Aorta (tissue), 5 donors: ENCODE data around the gene FOXRED2. TPM values are rescaled to one million over a fixed set of nuclear protein-coding genes. Genes with fewer than 3 reads are reported as not detected.
A peak's percentile ranks its signal among the peaks of the same experiment; 100 is the strongest.
"Not testable (repeated sequence)": the region's sequence is repeated elsewhere in the genome, so short reads cannot be mapped to it uniquely, and the experiment has no call there.

Experiments used
- ATAC-seq: fragments of 200-7000 bp; cut with Tn5 transposase; one replicate; pipeline ENCODE4 v1.9.1; 2022; ENCODE audit warnings: moderate library complexity; ENCODE audit not compliant: low FRiP score
- DNase-seq, 2 donors: peaks; one replicate each; pipeline ENCODE4 v3.0.0-alpha.2; 2020
- H3K27ac ChIP-seq, 2 donors: one replicate each; pipeline ENCODE4 v1.5.1; 2013; ENCODE audit warnings: low read length in 2 of 2, mild to moderate bottlenecking in 2 of 2, moderate library complexity in 2 of 2, control low read depth in 1 of 2, inconsistent platforms in 1 of 2, low read depth in 1 of 2
- H3K27me3 ChIP-seq, 2 donors: one replicate each; pipeline ENCODE4 v1.6.1; 2013; ENCODE audit warnings: control low read depth in 1 of 2, low read length in 1 of 2, mild to moderate bottlenecking in 1 of 2, moderate library complexity in 1 of 2; ENCODE audit not compliant: insufficient read depth in 2 of 2, control insufficient read depth in 1 of 2
- H3K36me3 ChIP-seq, 2 donors: one replicate each; pipeline ENCODE4 v1.6.1; 2013; ENCODE audit warnings: control low read depth in 1 of 2, low read length in 1 of 2, mild to moderate bottlenecking in 1 of 2; ENCODE audit not compliant: insufficient read depth in 2 of 2, control insufficient read depth in 1 of 2
- H3K4me1 ChIP-seq, 2 donors: one replicate each; pipeline ENCODE4 v1.6.1; 2013; ENCODE audit warnings: low read length in 2 of 2, control low read depth in 1 of 2, mild to moderate bottlenecking in 1 of 2, moderate library complexity in 1 of 2; ENCODE audit not compliant: insufficient read depth in 2 of 2, control insufficient read depth in 1 of 2
- H3K4me3 ChIP-seq, 2 donors: one replicate each; pipeline ENCODE4 v1.5.1; 2013; ENCODE audit warnings: low read length in 2 of 2, control low read depth in 1 of 2, mild to moderate bottlenecking in 1 of 2
- H3K9me3 ChIP-seq: one replicate; pipeline ENCODE4 v1.6.1; 2013; ENCODE audit warnings: mild to moderate bottlenecking, low read length; ENCODE audit not compliant: control insufficient read depth
- WGBS, 2 donors: extraction: QIAGEN DNeasy Blood & Tissue Kit; methylation state at CpG; one replicate each; pipeline ENCODE4 v1.1.7; 2013; 5-methylcytosine and 5-hydroxymethylcytosine counted together
- intact Hi-C, 2 donors: fragments of 100-400 bp; cut with DNase I; formaldehyde crosslinking; loops; one replicate each; pipeline versions ENCODE4 v1.14.2 to v1.15.0; 2022
- polyA plus RNA-seq, 2 donors: library from polyadenylated mRNA; stranded (reverse); fragments of 200-250 nt; gene quantifications; one replicate each; pipeline ENCODE4 v1.2.3, GENCODE V29; 2013
- total RNA-seq, 2 donors: library from RNA; stranded (reverse); fragmentation: NEBNext Ultra II Directional; extraction: Animal tissue kit (Norgen Biotek cat#: 25700); gene quantifications; one replicate each; pipeline ENCODE4 v1.2.1, GENCODE V29; 2021
- donor health status: healthy with polysubstance abuse.
- donor health status: Bipolar disorder and iron deficiency.
- donor health status: DM: no; HTN: no; CAD: no.
- donor health status: DM: no; HTN: no; CAD: no.
- donor health status: DM: yes; HTN: yes; CAD: no.

FOXRED2 gene
- total and polyA plus RNA-seq, 4 donors, result 1.6 to 11.1 (median 3.5) TPM

DNA sequence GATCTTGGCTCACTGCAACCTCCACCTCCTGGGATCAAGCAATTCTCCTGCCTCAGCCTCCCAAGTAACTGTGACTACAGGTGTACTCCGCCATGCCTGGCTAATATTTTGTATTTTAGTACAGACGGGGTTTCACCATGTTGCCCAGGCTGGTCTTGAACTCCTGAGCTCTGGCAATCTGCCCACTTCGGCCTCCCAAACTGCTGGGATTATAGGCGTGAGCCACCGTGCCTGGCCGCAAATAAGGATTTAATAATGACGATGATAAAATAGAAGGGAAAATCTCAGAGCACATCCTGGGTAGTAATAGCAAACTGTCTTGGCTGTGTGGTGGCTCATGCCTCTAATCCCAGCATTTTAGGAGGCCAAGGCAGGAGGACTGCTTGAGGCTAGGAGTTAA lies 55.9 kb downstream of the FOXRED2 start:
- ATAC-seq, H3K9me3 ChIP-seq, DNase-seq, H3K4me1 ChIP-seq, H3K4me3 ChIP-seq, intact Hi-C loops, H3K36me3 ChIP-seq, H3K27me3 ChIP-seq: not testable (repeated sequence)
- peak overlapping the region in 1 of 2 donors; percentile 26 for H3K27ac ChIP-seq
- 89 to 94% methylated on average over 7 of the region's 7 CpGs for WGBS, 2 donors

DNA sequence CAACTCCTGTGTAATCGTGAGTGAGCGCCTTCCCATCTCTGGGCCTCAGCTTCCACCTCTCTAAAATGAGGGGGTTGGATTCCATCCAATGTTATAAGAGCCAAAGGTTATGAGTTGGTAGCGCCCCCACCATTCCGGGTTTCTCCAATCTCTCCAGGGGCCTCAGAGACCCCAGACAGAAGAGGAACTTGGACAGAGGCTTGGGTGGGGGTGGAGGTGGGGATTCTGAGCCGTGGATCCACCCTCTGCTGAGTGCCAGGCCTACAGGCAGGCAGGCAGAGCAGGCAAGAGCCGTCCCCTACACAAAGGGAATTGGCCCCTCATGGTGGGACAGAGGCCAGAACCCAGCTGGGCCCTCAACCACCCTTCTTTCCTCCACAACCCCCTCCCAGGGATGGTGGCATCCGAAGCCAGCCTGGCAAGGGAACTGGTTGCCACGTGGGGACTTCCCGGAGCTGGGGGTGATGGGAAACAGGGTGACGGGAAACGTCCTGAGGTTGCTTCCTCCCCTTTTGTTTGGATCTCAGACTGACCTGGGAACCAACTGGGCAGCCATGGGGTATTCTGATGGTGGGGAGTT lies 57.2 kb downstream of the FOXRED2 start:
- Histone ChIP-seq H3K4me1 (no peaks in the 10 kb centered on the region), H3K9me3 (no peaks in the 10 kb centered on the region), H3K36me3 (no peaks in the 10 kb centered on the region), H3K27me3 (no peaks in the 10 kb centered on the region), H3K27ac (no peak overlapping the region), H3K4me3 (no peak overlapping the region)
- 63 to 74% methylated on average over 11 of the region's 11 CpGs for WGBS, 2 donors
- intact Hi-C loops, result no loop called here
- ATAC-seq (no peak), DNase-seq (no peak)

DNA sequence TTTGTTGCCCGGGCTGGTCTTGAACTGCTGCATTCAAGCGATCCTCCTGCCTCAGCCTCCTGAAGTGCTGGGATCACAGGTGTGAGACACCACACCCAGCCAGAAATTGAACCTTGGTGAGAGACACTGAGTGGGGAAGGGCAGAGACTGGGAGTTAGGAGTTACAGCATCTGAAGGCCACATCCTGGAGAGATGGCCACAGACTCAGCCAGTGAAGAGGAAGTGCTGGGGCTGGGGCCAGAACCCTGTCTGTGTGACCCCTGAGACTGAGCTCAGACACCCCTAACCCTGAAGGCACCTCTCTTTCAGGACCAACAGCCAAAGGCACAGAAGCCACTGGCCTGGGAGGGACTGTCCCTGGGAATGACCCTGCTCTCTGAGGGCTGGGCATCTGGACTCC lies 59.2 kb downstream of the FOXRED2 start:
- WGBS, 2 donors, result 94 to 99% methylated on average over 2 of the region's 2 CpGs
- no peaks in the 10 kb centered on the region for H3K9me3 ChIP-seq
- no peak overlapping the region for H3K27ac ChIP-seq
- no peak for ATAC-seq
- no peaks in the 10 kb centered on the region for H3K36me3 ChIP-seq
- DNase-seq, result no peak
- no peaks in the 10 kb centered on the region for H3K4me1 ChIP-seq
- no peak overlapping the region for H3K4me3 ChIP-seq
- intact Hi-C loops, result no loop called here
- H3K27me3 ChIP-seq, result no peaks in the 10 kb centered on the region

DNA sequence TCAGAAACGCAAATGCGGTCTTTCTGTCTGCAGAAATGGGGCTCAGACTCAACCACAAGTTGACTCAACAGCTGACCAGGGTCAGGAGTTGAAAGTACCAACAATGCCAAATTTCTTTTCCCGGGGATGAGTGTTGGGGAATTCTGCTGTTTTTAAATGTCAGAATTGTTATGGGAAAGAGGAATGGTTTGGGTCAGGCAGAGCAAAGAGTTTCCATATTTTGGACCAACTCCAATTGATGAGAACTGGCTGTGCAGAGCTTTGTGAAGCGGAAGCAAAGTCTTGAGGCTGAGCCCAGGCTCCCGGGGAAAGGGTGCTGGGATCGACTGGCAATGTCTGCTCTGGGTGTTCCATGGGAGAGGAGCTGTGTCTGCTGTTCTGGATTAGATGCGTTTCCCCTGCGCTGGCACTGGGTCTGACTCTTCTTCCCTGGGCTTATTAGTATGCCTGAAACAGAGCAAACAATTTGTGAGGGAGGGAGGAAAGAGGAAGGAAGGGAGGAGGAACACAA lies 61.6 kb downstream of the FOXRED2 start:
- DNase-seq, result peak in 1 of 2 donors; percentile 81
- no peak overlapping the region for H3K4me3 ChIP-seq
- no peaks in the 10 kb centered on the region for H3K27me3 ChIP-seq
- H3K9me3 ChIP-seq, result no peaks in the 10 kb centered on the region
- no peaks in the 10 kb centered on the region for H3K36me3 ChIP-seq
- no peak for ATAC-seq
- no peaks in the 10 kb centered on the region for H3K4me1 ChIP-seq
- intact Hi-C loops, result no loop called here
- WGBS, 2 donors, result 71 to 73% methylated on average over 8 of the region's 8 CpGs
- no peak overlapping the region for H3K27ac ChIP-seq

DNA sequence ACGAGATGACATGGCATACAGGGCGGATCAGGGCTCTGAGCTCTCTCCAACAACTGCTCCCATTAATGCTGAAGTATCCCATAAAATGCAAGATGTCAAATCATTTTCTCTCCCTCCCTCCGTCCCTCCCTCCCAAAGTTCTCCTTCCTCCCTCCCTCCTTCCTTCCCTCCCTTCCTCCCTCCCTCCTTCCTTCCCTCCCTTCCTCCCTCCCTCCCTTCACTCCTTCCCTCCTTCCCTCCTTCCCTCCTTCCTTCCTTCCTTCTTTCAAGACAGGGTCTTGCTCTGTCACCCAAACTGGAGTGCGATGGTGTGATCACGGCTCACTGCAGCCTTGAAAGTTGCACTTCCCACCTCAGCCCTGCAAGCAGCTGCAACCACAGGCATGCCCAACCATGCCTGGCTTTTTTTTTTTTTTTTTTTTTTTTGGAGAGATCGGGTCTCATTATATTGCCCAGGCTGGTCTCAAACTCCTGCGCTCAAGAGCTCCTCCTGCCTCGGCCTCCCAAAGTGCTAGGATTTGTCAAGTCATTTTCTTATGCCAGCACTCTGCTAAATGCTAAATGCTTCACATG lies 63.6 kb downstream of the FOXRED2 start:
- 82 to 88% methylated on average over 8 of the region's 8 CpGs for WGBS, 2 donors
- Histone ChIP-seq H3K27me3 (no peaks in the 10 kb centered on the region), H3K9me3 (no peaks in the 10 kb centered on the region), H3K4me3 (no peak overlapping the region), H3K27ac (no peak overlapping the region), H3K36me3 (no peaks in the 10 kb centered on the region), H3K4me1 (no peaks in the 10 kb centered on the region)
- DNase-seq (no peak), ATAC-seq (no peak)
- intact Hi-C loops, result no loop called here

DNA sequence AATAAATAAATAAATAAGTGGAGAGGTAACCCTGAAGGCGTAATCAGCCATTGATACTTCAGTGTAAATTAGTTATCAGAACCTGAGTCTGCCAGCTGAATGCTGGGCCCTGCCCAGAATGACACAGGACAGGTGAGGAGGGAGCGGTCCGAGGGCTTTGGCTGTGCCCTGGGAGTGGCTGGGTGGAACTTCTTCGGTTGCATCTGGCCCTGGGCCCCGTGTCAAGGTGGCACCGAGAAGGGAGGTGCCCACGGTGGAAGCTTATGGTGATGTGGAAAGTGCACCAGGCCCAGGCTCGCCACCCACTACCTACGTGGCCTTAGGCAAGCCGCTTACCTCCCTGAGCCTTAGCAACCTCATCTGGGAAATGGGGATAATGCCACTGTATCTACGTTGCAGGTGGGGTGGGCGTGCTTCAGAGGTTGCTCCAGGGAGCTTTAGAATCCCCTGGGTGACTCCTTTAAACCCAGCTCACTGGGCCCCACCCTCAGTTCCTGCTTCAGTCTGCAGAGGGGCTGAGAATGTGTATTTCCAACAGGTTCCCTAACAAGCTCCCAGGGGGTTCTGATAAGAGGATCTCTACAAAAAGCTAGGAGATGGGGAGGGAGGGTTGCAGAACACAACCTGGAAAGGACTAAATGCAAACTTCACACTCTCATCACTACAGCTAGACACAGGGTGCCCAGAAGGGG lies 64.2 kb downstream of the FOXRED2 start:
- intact Hi-C loops, result no loop called here
- 95 to 98% methylated on average over 12 of the region's 12 CpGs for WGBS, 2 donors

DNA sequence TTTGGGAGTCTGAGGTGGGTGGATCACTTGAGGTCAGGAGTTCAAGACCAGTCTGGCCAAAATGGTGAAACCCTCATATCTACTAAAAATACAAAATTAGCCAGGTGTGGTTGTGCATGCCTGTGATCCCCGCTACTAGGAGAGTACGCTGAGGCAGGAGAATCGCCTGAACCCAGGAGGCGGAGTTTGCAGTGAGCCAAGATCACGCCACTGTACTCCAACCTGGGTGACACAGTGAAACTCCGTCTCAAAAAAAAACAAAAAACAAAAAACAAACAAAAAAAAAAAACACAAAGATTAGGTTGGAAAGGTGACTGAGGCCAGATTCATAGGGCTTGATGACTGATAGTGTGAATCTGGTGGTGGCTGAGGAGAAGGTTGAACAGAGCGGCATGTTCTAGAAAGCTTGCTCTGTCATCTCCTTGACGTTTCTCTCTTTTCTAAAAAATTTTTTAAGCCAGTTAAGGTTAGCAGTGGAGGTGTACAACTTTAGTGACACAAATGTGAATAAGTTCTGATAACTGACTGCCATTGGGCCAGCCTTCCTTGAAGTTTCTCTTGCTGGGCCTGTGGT lies 66.3 kb downstream of the FOXRED2 start:
- Histone ChIP-seq H3K27me3 (no peaks in the 10 kb centered on the region), H3K9me3 (no peaks in the 10 kb centered on the region), H3K4me3 (no peak overlapping the region), H3K36me3 (no peaks in the 10 kb centered on the region), H3K27ac (no peak overlapping the region), H3K4me1 (no peaks in the 10 kb centered on the region)
- ATAC-seq, result no peak
- WGBS, 2 donors, result 96 to 97% methylated on average over 8 of the region's 8 CpGs
- no peak for DNase-seq
- intact Hi-C loops, result no loop called here

More for the DNA sequence above, 64.2 kb downstream of the FOXRED2 start:
- no peaks in the 10 kb centered on the region for H3K9me3 ChIP-seq
- H3K4me1 ChIP-seq, result no peaks in the 10 kb centered on the region
- no peaks in the 10 kb centered on the region for H3K27me3 ChIP-seq
- ATAC-seq (no peak), DNase-seq (no peak)
- H3K27ac ChIP-seq, result no peak overlapping the region
- H3K36me3 ChIP-seq, result no peaks in the 10 kb centered on the region
- H3K4me3 ChIP-seq, result no peak overlapping the region

DNA sequence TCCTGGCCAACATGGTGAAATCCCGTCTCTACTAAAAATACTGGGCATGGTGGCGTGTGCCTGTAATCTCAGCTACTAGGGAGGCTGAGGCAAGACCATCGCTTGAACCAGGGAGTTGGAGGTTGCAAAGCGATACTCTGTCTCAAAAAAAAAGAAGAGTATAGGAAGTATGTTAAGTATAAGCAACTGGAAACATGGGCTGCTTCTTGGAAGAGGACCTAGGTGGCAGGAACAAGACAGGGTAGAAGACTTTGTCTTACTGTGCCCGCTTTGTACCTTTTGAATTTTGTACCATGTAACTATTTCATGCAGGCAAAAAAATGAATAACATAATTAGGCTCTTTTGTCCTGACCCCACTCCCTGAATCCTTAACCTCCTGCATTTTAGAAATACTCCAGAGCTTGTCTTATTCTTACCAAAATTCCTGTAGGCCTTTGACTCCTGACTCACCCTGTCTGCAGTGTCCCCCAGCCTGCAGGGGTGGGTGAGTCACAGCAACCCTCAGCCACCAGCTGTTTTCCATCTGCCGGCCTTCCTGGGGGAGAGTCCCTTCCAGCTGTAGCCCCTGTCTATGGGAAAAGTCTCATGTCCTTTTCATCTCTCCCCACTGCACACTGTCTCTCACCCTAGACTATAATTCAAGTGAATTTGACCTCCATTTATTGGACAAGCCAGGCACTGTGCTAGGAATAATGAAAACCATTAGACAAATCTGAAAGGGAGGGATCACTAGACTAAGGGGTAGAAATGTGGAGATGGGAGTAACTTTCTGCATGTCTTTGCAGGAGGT lies 67.2 kb downstream of the FOXRED2 start:
- ATAC-seq (peak; percentile 66), DNase-seq (peak; percentile 79 to 80)
- no peaks in the 10 kb centered on the region for H3K9me3 ChIP-seq
- H3K27ac ChIP-seq, result no peak overlapping the region
- H3K36me3 ChIP-seq, result no peaks in the 10 kb centered on the region
- no peak overlapping the region for H3K4me3 ChIP-seq
- no peaks in the 10 kb centered on the region for H3K4me1 ChIP-seq
- WGBS, 2 donors, result 84 to 85% methylated on average over 6 of the region's 6 CpGs
- intact Hi-C loops, result no loop called here
- H3K27me3 ChIP-seq, result no peaks in the 10 kb centered on the region
